IMR-90 (cell line): Measurements from ENCODE around the gene KIF6. TPM values are rescaled to one million over a fixed set of nuclear protein-coding genes. Genes with fewer than 3 reads are reported as not detected.

Experiments used
- ATAC-seq: fragments of 200-7000 bp; cut with Tn5 transposase; 2 replicates; pipeline ENCODE4 v1.9.1; 2020; ENCODE audit warnings: low read depth, mild to moderate bottlenecking, moderate library complexity
- BruUV-seq: library from RNA; stranded (reverse); fragments of 400-500 nt; replicated peaks from 2 replicates; lab custom pipeline; 2021; lab: Mats Ljungman, UMichigan
- CTCF ChIA-PET: fragments of 300-600 bp; formaldehyde crosslinking; extraction: SDS; loops from one replicate; lab custom pipeline; 2021; ENCODE audit warnings: antibody characterized with exemption; lab: Yijun Ruan, JAX
- POLR2A ChIA-PET: fragments of 300-600 bp; sonication (Branson Sonifier 250); formaldehyde crosslinking; loops from one replicate; lab custom pipeline; 2022; ENCODE audit warnings: antibody characterized with exemption; ENCODE audit not compliant: unreplicated experiment; lab: Charles Lee
- DNase-seq: peaks from one replicate; pipeline ENCODE4 v3.0.0; 2013
- H2AFZ ChIP-seq: replicated peaks from 2 replicates; pipeline ENCODE3; 2013; ENCODE audit warnings: low read length, mild to moderate bottlenecking; ENCODE audit not compliant: poor library complexity
- H2AK5ac ChIP-seq: 2 replicates; pipeline ENCODE4 v1.6.1; 2013; ENCODE audit warnings: low read depth, low read length, inconsistent platforms
- H2AK9ac ChIP-seq: replicated peaks from 2 replicates; pipeline ENCODE3; 2013; ENCODE audit warnings: mild to moderate bottlenecking, low read depth, low read length, moderate library complexity; ENCODE audit not compliant: poor library complexity
- H2BK120ac ChIP-seq: 2 replicates; pipeline ENCODE4 v1.6.1; 2013; ENCODE audit warnings: low read depth, low read length, inconsistent platforms
- H2BK15ac ChIP-seq: 3 replicates; pipeline ENCODE4 v1.6.1; 2013; ENCODE audit warnings: low read depth, low read length, inconsistent platforms
- H2BK20ac ChIP-seq: 2 replicates; pipeline ENCODE4 v1.6.1; 2013; ENCODE audit warnings: low read depth, mild to moderate bottlenecking, inconsistent platforms, low read length, moderate library complexity
- H2BK5ac ChIP-seq: 2 replicates; pipeline ENCODE4 v1.6.1; 2013; ENCODE audit warnings: mild to moderate bottlenecking, low read depth, low read length, inconsistent platforms; ENCODE audit not compliant: poor library complexity, severe bottlenecking
- H3K14ac ChIP-seq: replicated peaks from 2 replicates; pipeline ENCODE4 v1.6.1; 2013; ENCODE audit warnings: low read depth, low read length, inconsistent platforms
- H3K18ac ChIP-seq: 2 replicates; pipeline ENCODE4 v1.6.1; 2013; ENCODE audit warnings: low read depth, low read length, control low read depth
- H3K23ac ChIP-seq: 2 replicates; pipeline ENCODE4 v1.6.1; 2013; ENCODE audit warnings: low read depth, low read length, inconsistent platforms
- H3K27ac ChIP-seq: 2 replicates; pipeline ENCODE4 v1.5.1; 2013; ENCODE audit warnings: mild to moderate bottlenecking, control low read depth, low read length; ENCODE audit not compliant: insufficient read depth
- H3K27me3 ChIP-seq: 2 replicates; pipeline ENCODE4 v1.6.1; 2013; ENCODE audit warnings: low read length; ENCODE audit not compliant: control insufficient read depth, insufficient read depth
- H3K36me3 ChIP-seq: 2 replicates; pipeline ENCODE4 v1.6.1; 2013; ENCODE audit warnings: low read length, mixed read lengths; ENCODE audit not compliant: control insufficient read depth, insufficient read depth
- H3K4ac ChIP-seq: 2 replicates; pipeline ENCODE4 v1.6.1; 2013; ENCODE audit warnings: low read depth, low read length, inconsistent platforms
- H3K4me1 ChIP-seq: 2 replicates; pipeline ENCODE4 v1.6.1; 2013; ENCODE audit warnings: low read length, mixed read lengths; ENCODE audit not compliant: control insufficient read depth, insufficient read depth
- H3K4me2 ChIP-seq: 2 replicates; pipeline ENCODE4 v1.6.1; 2013; ENCODE audit warnings: low read depth, mild to moderate bottlenecking, control low read depth, low read length, moderate library complexity
- H3K4me3 ChIP-seq: 2 replicates; pipeline ENCODE4 v1.5.1; 2013; ENCODE audit warnings: low read depth, mild to moderate bottlenecking, control low read depth, low read length, moderate library complexity; ENCODE audit not compliant: insufficient read depth
- H3K56ac ChIP-seq: 2 replicates; pipeline ENCODE4 v1.6.1; 2013; ENCODE audit warnings: low read length, inconsistent platforms; ENCODE audit not compliant: insufficient read depth; ENCODE audit errors: extremely low read depth
- H3K79me1 ChIP-seq, 2 experiments: 2 replicates each; pipeline ENCODE4 v1.6.1; 2013; ENCODE audit warnings: low read length in 2 of 2, inconsistent platforms in 1 of 2, low read depth in 1 of 2
- H3K9ac ChIP-seq: 2 replicates; pipeline ENCODE4 v1.6.1; 2013; ENCODE audit warnings: low read depth, low read length, control low read depth
- H3K9me1 ChIP-seq: 2 replicates; pipeline ENCODE4 v1.6.1; 2013; ENCODE audit warnings: low read length, inconsistent platforms; ENCODE audit not compliant: insufficient read depth
- H3K9me3 ChIP-seq: 2 replicates; pipeline ENCODE4 v1.6.1; 2013; ENCODE audit warnings: low read length; ENCODE audit not compliant: control insufficient read depth, insufficient read depth
- H4K20me1 ChIP-seq: 2 replicates; pipeline ENCODE4 v1.6.1; 2013; ENCODE audit warnings: low read length, inconsistent platforms; ENCODE audit not compliant: insufficient read depth
- H4K5ac ChIP-seq: 2 replicates; pipeline ENCODE4 v1.6.1; 2013; ENCODE audit warnings: mild to moderate bottlenecking, low read depth, low read length, control low read depth
- H4K8ac ChIP-seq, 2 experiments: 2 replicates each; pipeline ENCODE4 v1.6.1; 2013; ENCODE audit warnings: low read depth in 2 of 2, low read length in 2 of 2, control low read depth in 1 of 2, inconsistent platforms in 1 of 2
- H4K91ac ChIP-seq: 2 replicates; pipeline ENCODE4 v1.6.1; 2013; ENCODE audit warnings: low read depth, low read length, inconsistent platforms; ENCODE audit not compliant: insufficient read depth
- CHD1 ChIP-seq: IDR thresholded peaks from 2 replicates; pipeline ENCODE4 v1.6.1; 2012; ENCODE audit warnings: low read depth, low read length, improper control_type of control experiment
- MAFK ChIP-seq: IDR thresholded peaks from 2 replicates; pipeline ENCODE4 v1.6.1; 2012; ENCODE audit warnings: low read depth, low read length, improper control_type of control experiment
- WGBS, 2 experiments: methylation state at CpG; one replicate each; pipeline versions ENCODE4 v1.1.5 to v1.1.7; 2013; ENCODE audit warnings: missing lambda C conversion rate in 2 of 2; ENCODE audit not compliant: insufficient read length in 1 of 2; ENCODE audit errors: extremely low coverage in 2 of 2; 5-methylcytosine and 5-hydroxymethylcytosine counted together
- dilution Hi-C: fragments of 300-500 bp; cut with HindIII; formaldehyde crosslinking; loops from one replicate; pipeline ENCODE4 v1.14.3; 2018; ENCODE audit warnings: low sequenced_read_pairs; ENCODE audit not compliant: unreplicated experiment
- in situ Hi-C: fragments of 300-500 bp; cut with MboI; formaldehyde crosslinking; loops from 3 replicates; pipeline ENCODE4 v1.14.3; 2019; ENCODE audit warnings: low sequenced_read_pairs, inconsistent platforms, mixed read lengths
- intact Hi-C: fragments of 100-400 bp; cut with micrococcal nuclease; formaldehyde crosslinking; loops from 2 replicates; pipeline ENCODE4 v1.10.0; 2022
- polyA plus RNA-seq, 3 experiments: library from polyadenylated mRNA; depleted of rRNA; stranded (reverse); fragments of >200 nt; gene quantifications; 2 replicates each; pipeline ENCODE4 v1.2.3, GENCODE V29; 2012; ENCODE audit warnings: low replicate concordance in 1 of 3
- total RNA-seq: library from RNA; depleted of rRNA; stranded (reverse); fragments of >200 nt; gene quantifications from 2 replicates; pipeline ENCODE4 v1.2.3, GENCODE V29; 2012

KIF6 gene
- total and polyA plus RNA-seq, 2 of the 4 experiments (the other 2 are of a cell fraction), result under 0.01 to 0.10 TPM

DNA sequence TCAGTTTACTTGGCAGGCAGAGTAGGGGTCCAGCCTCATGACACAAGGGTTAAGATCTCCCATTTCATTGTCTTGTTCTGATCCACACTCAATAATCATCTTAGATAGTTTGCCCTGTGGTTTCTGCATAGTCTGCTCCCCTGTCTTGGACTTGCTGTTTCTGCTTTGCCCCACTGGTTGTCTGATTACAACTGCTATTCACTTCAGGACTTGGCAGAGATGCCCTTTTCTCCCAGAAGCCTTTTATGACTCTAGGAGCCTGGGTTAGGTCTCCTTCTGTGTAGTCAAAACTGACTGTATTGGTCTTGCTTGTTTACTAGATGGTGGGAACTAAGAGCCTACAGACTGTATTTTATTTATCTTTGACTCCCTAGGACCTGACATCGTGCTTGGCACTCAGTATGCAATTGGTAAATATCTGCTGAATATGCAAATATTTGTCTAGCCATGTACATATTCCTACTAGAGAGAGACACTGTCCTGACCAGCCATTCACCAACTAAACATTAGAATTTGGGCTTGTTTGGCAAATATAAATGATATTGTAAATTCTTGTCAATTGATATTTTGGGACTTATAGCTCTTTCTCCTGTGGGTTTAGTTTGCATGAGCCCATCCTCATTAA lies 236.8 kb downstream of the KIF6 start:
- Histone ChIP-seq H3K18ac (no peak overlapping the region), H3K27me3 (no peaks in the 10 kb centered on the region)

More for the DNA sequence above, 236.8 kb downstream of the KIF6 start:
- Histone ChIP-seq H4K91ac (no peak overlapping the region), H2AK9ac (no peak overlapping the region), H3K36me3 (no peaks in the 10 kb centered on the region), H3K9me1 (no peaks in the 10 kb centered on the region), H3K4me3 (no peak overlapping the region), H4K20me1 (no peaks in the 10 kb centered on the region), H3K27ac (no peak overlapping the region), H3K56ac (no peak overlapping the region), H2AK5ac (no peak overlapping the region), H3K4me2 (no peak overlapping the region), H4K5ac (no peak overlapping the region), H4K8ac (no peak overlapping the region), H3K9ac (no peak overlapping the region), H3K4ac (no peak overlapping the region), H2BK15ac (no peak overlapping the region), H3K79me1 (no peaks in the 10 kb centered on the region), H3K9me3 (no peaks in the 10 kb centered on the region; the same call in 1 of the 2 replicates), H2BK20ac (no peak overlapping the region), H3K23ac (no peak overlapping the region), H2BK5ac (no peak overlapping the region), H2AFZ (no peak overlapping the region), H3K4me1 (no peaks in the 10 kb centered on the region), H2BK120ac (no peak overlapping the region), H3K14ac (no peak overlapping the region)
- in situ Hi-C loops, result no loop called here
- ATAC-seq (no peak), DNase-seq (no peak)
- CTCF ChIA-PET, result no interaction called here
- dilution Hi-C loops, result no loop called here
- BruUV-seq, result no TSS peak
- TF ChIP-seq MAFK (peak; percentile 76), CHD1 (no peak)
- intact Hi-C loops, result no loop called here
- POLR2A ChIA-PET, result no interaction called here
- WGBS, 2 experiments, result no CpG with 5 or more reads among the region's 1 CpG
